Measurements from ENCODE around the gene SPSB4. TPM values are rescaled to one million over a fixed set of nuclear protein-coding genes. Genes with fewer than 3 reads are reported as not detected.
"Not testable (repeated sequence)": the region's sequence is repeated elsewhere in the genome, so short reads cannot be mapped to it uniquely, and the experiment has no call there.

Gene SPSB4
- total RNA-seq, 1 donor from 2014 or later, result not detected

DNA sequence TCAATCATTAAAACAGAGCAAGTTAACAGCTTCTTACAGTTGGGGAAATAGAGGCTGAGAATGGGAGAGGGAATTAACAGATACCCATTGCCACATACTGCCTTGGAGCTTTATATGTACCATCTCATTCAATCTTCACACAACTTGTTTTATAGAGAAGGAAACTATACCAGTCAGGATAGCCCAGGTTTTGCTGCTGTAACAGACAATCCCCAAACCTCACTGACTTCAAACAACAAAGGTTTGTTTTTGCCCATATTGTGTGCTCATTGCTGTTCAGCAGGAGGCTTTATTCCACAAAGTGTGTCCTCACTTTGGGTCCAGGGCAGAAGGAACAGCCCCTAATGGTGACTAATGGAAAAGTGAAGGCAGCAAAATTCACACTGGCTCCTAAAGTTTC lies 59.2 kb downstream of the SPSB4 start:
- H3K4me3 Mint-ChIP-seq, result no peak overlapping the region
- intact Hi-C loops (cut with micrococcal nuclease), result no loop called here
- DNase-seq (ENCODE audit: low spot score), result no peak
- peaks cover 3% of the 10 kb centered on the region for H3K27me3 Mint-ChIP-seq (ENCODE audit: insufficient read depth)
- no peaks in the 10 kb centered on the region for H3K4me1 Mint-ChIP-seq (ENCODE audit: low read depth)
- H3K36me3 Mint-ChIP-seq (ENCODE audit: low read depth), result no peaks in the 10 kb centered on the region
- no peaks in the 10 kb centered on the region for H3K9me3 Mint-ChIP-seq
- H3K27ac Mint-ChIP-seq, result no peak overlapping the region

DNA sequence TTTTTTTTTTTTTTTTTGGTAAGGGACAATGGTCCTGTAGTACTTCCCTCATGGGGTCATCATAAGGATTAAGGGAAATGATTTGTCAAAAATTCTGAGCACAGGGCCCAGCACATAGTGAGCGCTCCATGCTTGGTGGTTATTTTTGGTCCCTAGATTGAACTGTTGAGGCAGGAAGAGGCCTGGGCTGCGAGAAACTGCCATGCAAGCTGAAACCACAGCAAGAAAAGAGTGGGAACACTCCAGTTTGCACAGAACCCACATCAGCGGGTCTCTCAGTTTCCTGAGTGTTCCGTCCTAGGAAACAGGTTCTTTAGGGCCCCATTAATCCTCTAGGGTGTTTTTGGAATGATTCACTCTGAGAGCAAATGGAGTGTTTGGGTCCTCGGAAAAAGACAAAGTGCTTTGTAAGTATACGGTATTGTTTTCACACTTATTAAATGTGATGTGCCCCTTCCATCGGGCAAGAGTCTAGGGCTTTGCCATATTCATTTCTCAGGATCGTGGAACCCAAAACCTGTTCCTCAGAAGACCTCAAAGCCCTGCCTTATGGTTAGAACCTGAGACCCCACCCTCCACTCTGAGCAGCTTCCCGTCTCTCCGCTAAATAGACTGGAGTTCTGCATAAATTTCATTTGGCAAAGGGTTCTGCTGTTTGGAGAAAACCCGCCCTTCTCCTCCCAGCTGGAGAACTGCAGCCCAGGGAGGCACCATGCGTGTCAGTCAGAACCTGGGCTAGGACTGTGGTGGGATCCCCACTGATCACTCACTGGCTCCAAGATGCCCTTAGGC lies 60.4 kb downstream of the SPSB4 start:
- peaks cover 3% of the 10 kb centered on the region for H3K27me3 Mint-ChIP-seq (ENCODE audit: insufficient read depth)
- no peak overlapping the region for H3K4me3 Mint-ChIP-seq
- intact Hi-C loops (cut with micrococcal nuclease), result no loop called here
- no peak for DNase-seq (ENCODE audit: low spot score)
- no peaks in the 10 kb centered on the region for H3K4me1 Mint-ChIP-seq (ENCODE audit: low read depth)
- no peaks in the 10 kb centered on the region for H3K9me3 Mint-ChIP-seq
- H3K36me3 Mint-ChIP-seq (ENCODE audit: low read depth), result no peaks in the 10 kb centered on the region
- no peak overlapping the region for H3K27ac Mint-ChIP-seq

DNA sequence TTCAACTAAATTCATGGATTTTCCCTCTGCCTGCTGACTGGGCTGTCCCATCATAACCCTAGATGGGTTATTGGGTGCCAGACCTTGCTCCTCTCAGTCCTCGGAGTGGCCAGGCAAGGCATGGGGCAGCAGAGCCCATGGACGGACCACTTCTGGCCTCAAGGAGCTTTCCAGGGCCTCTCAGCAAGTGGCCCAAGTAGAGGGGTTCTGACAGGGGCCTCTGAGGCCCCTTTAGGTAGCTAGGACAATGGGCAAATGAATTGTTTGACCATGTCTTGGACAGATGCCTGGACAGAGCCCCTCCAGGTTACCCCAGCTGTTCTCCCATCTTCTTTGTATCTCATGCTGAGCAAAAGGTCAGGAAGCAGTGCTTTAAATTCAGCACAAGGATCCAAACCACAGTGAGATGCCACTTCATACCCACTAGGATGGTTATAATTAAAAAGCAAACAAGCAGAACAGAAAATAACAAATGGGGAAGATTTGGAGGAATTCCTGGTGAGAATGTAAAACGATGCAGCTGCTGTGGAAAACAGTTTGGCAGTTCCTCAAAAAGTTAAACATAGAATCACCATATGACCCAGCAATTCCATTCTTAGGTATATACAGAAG lies 61.6 kb downstream of the SPSB4 start:
- Mint-ChIP-seq H3K4me1 (ENCODE audit: low read depth) (no peaks in the 10 kb centered on the region), H3K4me3 (no peak overlapping the region), H3K27me3 (ENCODE audit: insufficient read depth) (peaks cover 3% of the 10 kb centered on the region), H3K27ac (no peak overlapping the region), H3K36me3 (ENCODE audit: low read depth) (no peaks in the 10 kb centered on the region), H3K9me3 (no peaks in the 10 kb centered on the region)
- no peak for DNase-seq (ENCODE audit: low spot score)
- intact Hi-C loops (cut with micrococcal nuclease), result no loop called here

DNA sequence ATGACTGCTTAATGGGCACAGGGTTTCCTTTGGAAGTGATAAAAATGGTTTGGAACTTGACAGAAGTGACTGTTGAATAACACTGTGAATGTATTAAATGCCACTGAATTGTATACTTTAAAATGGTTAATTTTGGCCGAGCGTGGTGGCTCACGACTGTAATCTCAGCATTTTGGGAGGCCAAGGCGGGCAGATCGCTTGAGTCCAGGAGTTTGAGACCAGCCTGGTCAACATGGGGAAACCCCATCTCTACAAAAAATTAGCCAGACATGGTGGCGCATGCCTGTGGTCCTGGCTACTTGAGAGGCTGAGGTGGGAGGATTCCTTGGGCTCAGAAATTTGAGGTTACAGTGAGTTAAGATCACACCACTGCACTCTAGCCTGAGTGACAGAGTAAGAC lies 62.5 kb downstream of the SPSB4 start:
- DNase-seq (ENCODE audit: low spot score); H3K4me3 Mint-ChIP-seq; H3K36me3 Mint-ChIP-seq (ENCODE audit: low read depth); H3K27me3 Mint-ChIP-seq (ENCODE audit: insufficient read depth); H3K9me3 Mint-ChIP-seq; H3K27ac Mint-ChIP-seq; intact Hi-C loops (cut with micrococcal nuclease); H3K4me1 Mint-ChIP-seq (ENCODE audit: low read depth): not testable (repeated sequence)

DNA sequence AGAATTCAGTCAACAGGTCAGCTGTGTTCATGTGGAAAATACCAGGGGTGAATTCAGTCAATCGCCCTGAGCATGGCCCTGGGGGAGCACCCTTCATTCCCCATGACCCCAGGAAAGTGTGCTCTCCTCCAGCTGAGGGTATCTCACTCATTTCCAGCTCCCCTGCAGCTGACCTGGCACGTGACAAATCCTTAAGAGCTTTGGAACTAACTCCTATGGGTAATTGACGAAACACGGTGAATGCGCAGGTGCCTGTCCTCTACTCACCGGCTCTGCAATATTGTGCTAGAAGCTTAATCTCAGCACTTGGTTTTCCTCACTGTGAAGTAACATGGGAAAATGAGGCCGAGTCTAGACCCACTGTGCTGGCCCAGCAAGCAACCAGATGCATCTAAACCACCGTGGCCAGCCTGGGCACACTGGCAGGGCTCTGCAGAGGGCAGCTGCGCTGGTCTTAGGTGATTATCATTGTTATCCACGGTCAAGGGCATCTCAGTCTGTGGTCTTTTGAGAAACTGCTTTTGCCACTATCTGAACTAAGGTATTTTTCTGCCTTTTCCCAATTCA lies 63.1 kb downstream of the SPSB4 start:
- H3K9me3 Mint-ChIP-seq, result no peaks in the 10 kb centered on the region
- no peaks in the 10 kb centered on the region for H3K36me3 Mint-ChIP-seq (ENCODE audit: low read depth)
- H3K27ac Mint-ChIP-seq, result no peak overlapping the region
- H3K4me3 Mint-ChIP-seq, result no peak overlapping the region
- no peak for DNase-seq (ENCODE audit: low spot score)
- no peaks in the 10 kb centered on the region for H3K4me1 Mint-ChIP-seq (ENCODE audit: low read depth)
- peaks cover 5% of the 10 kb centered on the region for H3K27me3 Mint-ChIP-seq (ENCODE audit: insufficient read depth)
- intact Hi-C loops (cut with micrococcal nuclease), result no loop called here

DNA sequence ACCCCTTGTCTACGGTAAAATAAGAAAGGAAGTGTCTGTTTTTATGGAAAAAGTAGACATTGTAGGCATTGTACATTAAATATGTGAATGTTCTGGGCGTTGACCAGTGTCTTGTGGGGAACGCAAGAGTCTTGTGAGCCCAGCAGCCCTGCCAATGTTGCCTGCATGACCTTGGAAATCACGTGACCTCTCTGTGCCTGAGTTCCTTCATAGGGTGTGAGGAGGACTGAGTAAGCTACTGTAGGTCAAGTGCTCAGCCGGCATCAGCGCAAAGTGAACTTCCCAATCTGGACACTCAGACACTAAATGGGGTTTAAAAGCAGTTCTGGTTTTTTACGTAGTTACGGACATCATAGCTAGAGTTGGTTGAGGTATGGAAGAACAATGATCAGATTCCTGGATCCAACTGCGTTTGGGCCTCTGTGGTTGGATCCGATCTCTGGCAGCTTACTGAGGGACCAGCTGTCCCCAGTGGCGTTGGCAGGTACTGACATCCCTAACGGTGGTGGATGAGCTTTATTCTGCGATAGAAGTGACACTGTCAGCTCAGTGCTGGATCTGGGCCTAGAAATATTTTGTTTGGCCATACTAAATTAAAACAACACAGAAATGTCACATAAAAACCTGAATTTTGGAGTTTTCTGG lies 63.8 kb downstream of the SPSB4 start:
- no peaks in the 10 kb centered on the region for H3K36me3 Mint-ChIP-seq (ENCODE audit: low read depth)
- H3K4me3 Mint-ChIP-seq, result no peak overlapping the region
- H3K9me3 Mint-ChIP-seq, result no peaks in the 10 kb centered on the region
- intact Hi-C loops (cut with micrococcal nuclease), result no loop called here
- H3K4me1 Mint-ChIP-seq (ENCODE audit: low read depth), result no peaks in the 10 kb centered on the region
- no peak overlapping the region for H3K27ac Mint-ChIP-seq
- H3K27me3 Mint-ChIP-seq (ENCODE audit: insufficient read depth), result peaks cover 3% of the 10 kb centered on the region
- DNase-seq (ENCODE audit: low spot score), result no peak

DNA sequence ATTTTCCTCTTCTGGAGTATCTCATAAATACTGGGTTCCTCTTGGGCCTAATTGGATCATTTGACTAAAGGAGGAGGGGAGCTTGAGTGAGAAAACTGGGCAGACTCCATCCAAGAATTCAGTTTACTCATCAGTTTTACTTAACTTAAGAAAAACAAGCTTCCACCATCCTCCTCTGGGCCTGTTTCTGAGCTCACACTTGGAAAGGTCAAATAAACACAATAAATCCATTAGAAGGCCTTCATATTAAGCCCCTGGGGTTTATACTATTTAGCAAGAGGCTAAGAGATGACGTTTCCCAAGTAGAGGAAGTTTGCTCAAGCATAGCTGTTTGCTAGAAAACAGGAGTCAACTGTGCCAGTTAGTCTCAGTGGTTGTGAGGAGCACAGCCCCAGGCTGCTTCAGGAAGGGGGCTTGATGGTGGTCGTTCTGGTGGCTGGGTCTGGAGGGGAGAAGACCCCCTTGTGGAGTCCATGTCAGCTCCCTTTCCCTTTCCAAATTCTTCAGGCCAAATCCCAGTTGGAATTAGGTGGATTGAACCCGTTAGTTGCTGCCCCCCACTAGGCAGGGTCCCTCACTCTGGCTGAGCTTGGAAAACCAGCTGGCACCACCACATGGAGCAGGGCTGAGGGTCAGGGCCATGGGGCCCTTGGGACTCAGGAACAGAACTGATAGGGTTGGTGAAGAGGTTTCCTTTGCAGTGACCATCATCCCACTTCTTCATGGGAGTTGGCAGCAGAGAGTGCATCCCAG lies 64.8 kb downstream of the SPSB4 start:
- no peak for DNase-seq (ENCODE audit: low spot score)
- Mint-ChIP-seq H3K27me3 (ENCODE audit: insufficient read depth) (peaks cover 3% of the 10 kb centered on the region), H3K4me1 (ENCODE audit: low read depth) (no peaks in the 10 kb centered on the region), H3K4me3 (no peak overlapping the region), H3K9me3 (no peaks in the 10 kb centered on the region), H3K36me3 (ENCODE audit: low read depth) (no peaks in the 10 kb centered on the region), H3K27ac (no peak overlapping the region)
- intact Hi-C loops (cut with micrococcal nuclease), result no loop called here

DNA sequence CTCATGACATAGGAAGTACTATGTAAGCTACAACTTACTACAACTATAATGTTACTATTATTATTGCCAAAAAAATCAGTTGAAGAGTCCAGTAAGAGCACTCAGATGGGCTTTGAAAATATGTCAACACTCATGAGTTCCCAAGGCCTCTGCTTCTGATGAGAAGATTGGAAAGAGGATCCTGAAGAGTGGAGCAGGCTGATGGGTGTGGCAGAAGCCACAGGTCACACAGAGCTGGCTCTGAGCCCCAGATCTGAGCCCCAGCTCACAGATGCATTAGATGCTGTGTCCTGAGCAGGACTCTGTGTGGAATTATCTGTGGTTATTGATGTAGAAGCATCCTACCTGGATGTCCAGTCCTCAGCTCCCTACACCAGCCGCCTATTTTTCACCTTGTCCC lies 65.6 kb downstream of the SPSB4 start:
- peaks cover 3% of the 10 kb centered on the region for H3K27me3 Mint-ChIP-seq (ENCODE audit: insufficient read depth)
- no peaks in the 10 kb centered on the region for H3K4me1 Mint-ChIP-seq (ENCODE audit: low read depth)
- no peaks in the 10 kb centered on the region for H3K9me3 Mint-ChIP-seq
- intact Hi-C loops (cut with micrococcal nuclease), result no loop called here
- no peak for DNase-seq (ENCODE audit: low spot score)
- no peak overlapping the region for H3K27ac Mint-ChIP-seq
- H3K36me3 Mint-ChIP-seq (ENCODE audit: low read depth), result no peaks in the 10 kb centered on the region
- no peak overlapping the region for H3K4me3 Mint-ChIP-seq

DNA sequence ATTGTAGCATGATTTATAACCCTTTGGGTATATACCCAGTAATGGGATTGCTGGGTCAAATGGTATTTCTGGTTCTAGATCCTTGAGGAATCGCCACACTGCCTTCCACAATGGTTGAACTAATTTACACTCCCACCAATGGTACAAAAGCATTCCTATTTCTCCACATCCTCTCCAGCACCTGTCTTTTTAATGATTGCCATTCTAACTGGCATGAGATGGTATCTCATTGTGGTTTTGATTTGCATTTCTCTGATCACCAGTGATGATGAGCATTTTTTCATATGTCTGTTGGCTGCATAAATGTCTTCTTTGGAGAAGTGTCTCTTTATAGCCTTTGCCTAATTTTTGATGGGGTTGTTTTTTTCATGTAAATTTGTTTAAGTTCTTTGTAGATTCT lies 66.8 kb downstream of the SPSB4 start:
- H3K36me3 Mint-ChIP-seq (ENCODE audit: low read depth); H3K27me3 Mint-ChIP-seq (ENCODE audit: insufficient read depth); H3K4me1 Mint-ChIP-seq (ENCODE audit: low read depth); intact Hi-C loops (cut with micrococcal nuclease); H3K4me3 Mint-ChIP-seq; DNase-seq (ENCODE audit: low spot score); H3K9me3 Mint-ChIP-seq; H3K27ac Mint-ChIP-seq: not testable (repeated sequence)

DNA sequence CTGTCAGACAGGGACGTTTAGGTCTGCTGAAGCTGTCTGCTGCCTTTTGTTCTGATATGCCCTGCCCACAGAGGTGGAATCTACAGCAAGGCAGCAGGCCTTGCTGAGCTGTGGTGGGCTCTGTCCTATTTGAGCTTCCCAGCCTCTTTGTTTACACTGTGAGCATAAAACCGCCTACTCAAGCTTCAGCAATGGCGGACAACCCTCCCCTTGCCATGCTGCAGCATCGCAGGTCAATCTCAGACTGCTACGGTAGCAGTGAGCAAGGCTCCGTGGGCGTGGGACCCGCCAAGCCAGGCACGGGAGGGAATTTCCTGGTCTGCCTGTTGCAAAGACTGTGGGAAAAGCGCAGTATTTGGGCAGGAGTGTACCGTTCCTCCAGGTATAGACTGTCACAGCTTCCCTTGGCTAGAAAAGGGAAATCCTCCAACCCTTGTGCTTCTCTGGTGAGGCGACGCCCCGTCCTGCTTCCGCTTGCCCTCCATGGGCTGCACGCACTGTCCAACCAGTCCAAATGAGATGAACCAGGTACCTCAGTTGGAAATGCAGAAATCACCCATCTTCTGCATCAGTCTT lies 71.4 kb downstream of the SPSB4 start:
- Mint-ChIP-seq H3K9me3 (no peaks in the 10 kb centered on the region), H3K27ac (no peak overlapping the region), H3K4me3 (no peak overlapping the region), H3K36me3 (ENCODE audit: low read depth) (no peaks in the 10 kb centered on the region), H3K4me1 (ENCODE audit: low read depth) (no peaks in the 10 kb centered on the region), H3K27me3 (ENCODE audit: insufficient read depth) (peaks cover 7% of the 10 kb centered on the region)
- intact Hi-C loops (cut with micrococcal nuclease), result no loop called here
- no peak for DNase-seq (ENCODE audit: low spot score)

DNA sequence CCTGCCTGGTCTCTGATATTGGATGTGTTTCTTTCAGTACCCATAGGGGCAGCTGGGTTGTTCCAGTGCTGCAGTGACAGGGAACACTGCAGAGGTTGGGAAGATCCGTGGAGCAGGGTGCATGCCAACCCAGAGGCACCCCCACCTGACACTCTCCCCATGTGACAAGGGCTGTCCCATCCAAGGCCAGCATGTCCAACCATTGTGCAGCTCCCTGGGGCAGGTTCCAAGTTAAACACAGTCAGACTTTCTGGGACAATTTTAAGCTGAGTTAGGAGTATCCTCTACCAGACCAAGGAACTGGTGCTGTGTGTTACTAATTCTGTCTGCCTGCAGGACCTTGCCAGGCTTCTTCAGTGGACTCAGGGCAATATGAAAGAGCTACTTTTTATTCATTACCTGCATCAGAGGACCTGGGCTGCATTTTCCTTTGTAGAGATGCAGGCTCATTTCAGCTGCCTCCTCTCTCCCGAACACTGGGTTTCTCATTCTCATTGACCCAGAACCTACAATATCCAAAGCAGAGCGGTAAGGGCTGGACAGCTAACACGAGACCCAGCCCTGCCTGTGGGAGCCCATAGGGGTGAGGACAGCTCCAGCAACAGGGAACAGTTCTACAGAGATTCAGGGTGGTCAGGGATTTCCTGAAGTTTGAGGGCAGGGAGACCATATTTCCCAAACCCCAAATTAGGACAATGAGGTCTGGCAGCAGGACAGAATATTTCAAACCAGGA lies 72.7 kb downstream of the SPSB4 start:
- Mint-ChIP-seq H3K4me1 (ENCODE audit: low read depth) (no peaks in the 10 kb centered on the region), H3K9me3 (no peaks in the 10 kb centered on the region), H3K27ac (no peak overlapping the region), H3K36me3 (ENCODE audit: low read depth) (no peaks in the 10 kb centered on the region), H3K27me3 (ENCODE audit: insufficient read depth) (peaks cover 5% of the 10 kb centered on the region), H3K4me3 (no peak overlapping the region)
- intact Hi-C loops (cut with micrococcal nuclease), result no loop called here
- no peak for DNase-seq (ENCODE audit: low spot score)

DNA sequence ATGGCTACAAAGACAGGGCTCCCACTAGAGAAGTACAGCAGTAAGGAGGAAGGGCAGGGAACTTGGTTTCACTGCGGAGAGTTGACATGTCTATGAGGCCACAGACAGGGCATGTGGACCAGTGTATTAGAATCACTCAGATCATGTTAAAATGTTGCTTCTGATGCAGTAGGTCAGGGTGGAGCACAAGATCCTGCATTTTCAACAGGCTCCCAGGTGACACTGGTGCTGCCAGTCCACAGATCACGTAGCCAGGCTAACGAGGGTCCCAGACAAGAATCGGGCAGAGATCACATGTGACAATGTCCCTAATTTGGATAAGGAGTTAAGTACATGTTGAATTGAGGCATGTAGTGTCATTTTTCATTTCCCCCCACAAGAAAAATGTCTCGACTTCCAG lies 73.6 kb downstream of the SPSB4 start:
- H3K4me3 Mint-ChIP-seq, result no peak overlapping the region
- H3K27ac Mint-ChIP-seq, result no peak overlapping the region
- DNase-seq (ENCODE audit: low spot score), result no peak
- no peaks in the 10 kb centered on the region for H3K4me1 Mint-ChIP-seq (ENCODE audit: low read depth)
- no peaks in the 10 kb centered on the region for H3K9me3 Mint-ChIP-seq
- intact Hi-C loops (cut with micrococcal nuclease), result no loop called here
- peaks cover 5% of the 10 kb centered on the region for H3K27me3 Mint-ChIP-seq (ENCODE audit: insufficient read depth)
- H3K36me3 Mint-ChIP-seq (ENCODE audit: low read depth), result no peaks in the 10 kb centered on the region
